Coronary artery (tissue), 2 donors: ENCODE results near the gene VSIR.

Experiments
- DNase-seq: peaks from one replicate; pipeline ENCODE4 v3.0.0-alpha.2; 2017; ENCODE audit warnings: low spot score
- H3K27ac ChIP-seq, 2 donors: fragments of 200-600 bp; sonication (generic); one replicate each; pipeline ENCODE4 v1.5.1; 2016 to 2019
- H3K4me3 ChIP-seq: fragments of 200-600 bp; sonication (generic); 2 replicates; pipeline ENCODE4 v1.5.1; 2016; ENCODE audit warnings: mild to moderate bottlenecking, moderate library complexity
- CTCF ChIP-seq: fragments of 200-600 bp; sonication (generic); IDR thresholded peaks from one replicate; pipeline ENCODE4 v1.5.1; 2019; ENCODE audit warnings: antibody characterized with exemption

VSIR gene

GRCh38 chr10:71750124-71750841 lies 23.0 kb downstream of the VSIR start:
- Histone ChIP-seq H3K27ac (peak overlapping the region in 1 of 2 donors; percentile 82), H3K4me3 (no peak overlapping the region)
- TF ChIP-seq CTCF, result no peak
- no peak for DNase-seq

GRCh38 chr10:71749396-71749795 lies 23.9 kb downstream of the VSIR start:
- Histone ChIP-seq H3K4me3 (no peak overlapping the region), H3K27ac (peak overlapping the region; percentile 39 to 82)
- no peak for TF ChIP-seq CTCF
- no peak for DNase-seq

GRCh38 chr10:71748671-71749191 lies 24.6 kb downstream of the VSIR start:
- H3K4me3 ChIP-seq, result no peak overlapping the region
- peak overlapping the region; percentile 39 to 82 for H3K27ac ChIP-seq
- TF ChIP-seq CTCF, result no peak
- DNase-seq, result no peak

- Histone ChIP-seq H3K4me3 (no peak overlapping the region), H3K27ac (peak overlapping the region in 1 of 2 donors; percentile 82)
- no peak for TF ChIP-seq CTCF
- no peak for DNase-seq
Observed at GRCh38 chr10:71747551-71748523, 25.5 kb downstream of the VSIR start.

GRCh38 chr10:71747039-71747531 lies 26.2 kb downstream of the VSIR start:
- peak overlapping the region in 1 of 2 donors; percentile 82 for H3K27ac ChIP-seq
- no peak for DNase-seq
- no peak for TF ChIP-seq CTCF
- no peak overlapping the region for H3K4me3 ChIP-seq

- Histone ChIP-seq H3K27ac (peak overlapping the region in 1 of 2 donors; percentile 82), H3K4me3 (no peak overlapping the region)
- no peak for TF ChIP-seq CTCF
- no peak for DNase-seq
Observed at GRCh38 chr10:71746344-71747037, 26.8 kb downstream of the VSIR start.
